H1 (cell line): ENCODE results near the gene SMIM29. TPM values are rescaled to one million over a fixed set of nuclear protein-coding genes. Genes with fewer than 3 reads are reported as not detected.
A peak's percentile ranks its signal among the peaks of the same experiment; 100 is the strongest.

Experiments used
- CTCF ChIA-PET: fragments of 300-600 bp; sonication (Branson Sonifier 250); formaldehyde crosslinking; loops from one replicate; lab custom pipeline; 2021; ENCODE audit not compliant: partially characterized antibody; lab: Charles Lee
- POLR2A ChIA-PET: fragments of 300-600 bp; sonication (Branson Sonifier 250); formaldehyde crosslinking; loops from one replicate; lab custom pipeline; 2021; ENCODE audit warnings: inconsistent platforms; ENCODE audit not compliant: partially characterized antibody; lab: Charles Lee
- DNase-seq, 2 experiments: peaks; one replicate each; pipeline versions ENCODE4 v3.0.0 to v3.0.0-alpha.2; 2010 to 2022; ENCODE audit warnings: low spot score in 2 of 2, low read depth in 1 of 2, mixed read lengths in 1 of 2
- FAIRE-seq: peaks from 2 replicates; lab custom pipeline; 2011; peaks lifted over from hg19 to GRCh38; lab: Jason Lieb, UNC
- H2AFZ ChIP-seq: 2 replicates; pipeline ENCODE4 v1.8.1; 2012; ENCODE audit warnings: low read length, inconsistent platforms
- H2AK5ac ChIP-seq: 2 replicates; pipeline ENCODE4 v1.6.1; 2013; ENCODE audit warnings: low read depth, low read length
- H2BK120ac ChIP-seq: replicated peaks from 2 replicates; pipeline ENCODE3; 2013; ENCODE audit warnings: low read depth, low read length, inconsistent platforms
- H2BK12ac ChIP-seq: 2 replicates; pipeline ENCODE4 v1.6.1; 2013; ENCODE audit warnings: low read depth, low read length
- H2BK15ac ChIP-seq: 2 replicates; pipeline ENCODE4 v1.6.1; 2013; ENCODE audit warnings: low read length
- H2BK20ac ChIP-seq: 2 replicates; pipeline ENCODE4 v1.6.1; 2013; ENCODE audit warnings: low read length
- H2BK5ac ChIP-seq: 2 replicates; pipeline ENCODE4 v1.6.1; 2013; ENCODE audit warnings: low read depth, low read length
- H3K14ac ChIP-seq: 2 replicates; pipeline ENCODE4 v1.6.1; 2013; ENCODE audit warnings: inconsistent platforms; ENCODE audit not compliant: insufficient read length
- H3K18ac ChIP-seq: 2 replicates; pipeline ENCODE4 v1.6.1; 2013; ENCODE audit warnings: low read length; ENCODE audit errors: extremely low read depth
- H3K23ac ChIP-seq: 2 replicates; pipeline ENCODE4 v1.6.1; 2013; ENCODE audit warnings: inconsistent platforms; ENCODE audit not compliant: insufficient read length
- H3K23me2 ChIP-seq: 2 replicates; pipeline ENCODE4 v1.6.1; 2013; ENCODE audit warnings: low read depth, low read length
- H3K27ac ChIP-seq: 2 replicates; pipeline ENCODE4 v1.6.1; 2011; ENCODE audit warnings: low read depth, low read length, inconsistent platforms
- H3K27me3 ChIP-seq, 4 experiments: replicated peaks in 1 of 4; 1 replicate in 1 of 4; 2 replicates in 3 of 4; pipeline versions ENCODE4 v1.6.1 to v1.8.1; 2011 to 2013; ENCODE audit warnings: low read length in 3 of 4, mild to moderate bottlenecking in 3 of 4, inconsistent platforms in 2 of 4, mixed read lengths in 2 of 4, moderate library complexity in 1 of 4; ENCODE audit not compliant: control insufficient read depth in 3 of 4, insufficient read depth in 3 of 4; ENCODE audit errors: extremely low read depth in 1 of 4
- H3K36me3 ChIP-seq, 4 experiments: 2 replicates each; pipeline versions ENCODE4 v1.6.1 to v1.8.1; 2011 to 2013; ENCODE audit warnings: mild to moderate bottlenecking in 4 of 4, low read length in 3 of 4, moderate library complexity in 2 of 4, control low read depth in 1 of 4, inconsistent platforms in 1 of 4; ENCODE audit not compliant: insufficient read depth in 4 of 4, control insufficient read depth in 2 of 4
- H3K4ac ChIP-seq: replicated peaks from 2 replicates; pipeline ENCODE3; 2013; ENCODE audit warnings: low read length, low read depth, mixed read lengths, inconsistent platforms; ENCODE audit not compliant: insufficient read length
- H3K4me1 ChIP-seq, 4 experiments: replicated peaks in 1 of 4; 1 replicate in 1 of 4; 2 replicates in 3 of 4; pipeline versions ENCODE4 v1.6.1 to v1.8.1; 2011 to 2013; ENCODE audit warnings: low read length in 3 of 4, inconsistent platforms in 2 of 4, mixed read lengths in 1 of 4; ENCODE audit not compliant: insufficient read depth in 4 of 4, control insufficient read depth in 3 of 4
- H3K4me2 ChIP-seq, 2 experiments: 2 replicates each; pipeline versions ENCODE4 v1.6.1 to v1.8.1; 2011 to 2013; ENCODE audit warnings: low read depth in 2 of 2, low read length in 2 of 2, control low read depth in 1 of 2, inconsistent platforms in 1 of 2, mild to moderate bottlenecking in 1 of 2; ENCODE audit not compliant: insufficient read depth in 1 of 2
- H3K4me3 ChIP-seq, 4 experiments: fragments of 200-600, 300-600 bp in 1 of 4; sonication (generic), shearing (Covaris generic), sonication (Bioruptor Twin) in 1 of 4; 2 replicates each; pipeline versions ENCODE4 v1.5.1 to v1.8.1; 2011 to 2016; ENCODE audit warnings: low read length in 4 of 4, low read depth in 3 of 4, control low read depth in 2 of 4, inconsistent platforms in 2 of 4, mild to moderate bottlenecking in 2 of 4, mixed read lengths in 1 of 4, moderate library complexity in 1 of 4; ENCODE audit not compliant: insufficient read depth in 2 of 4; ENCODE audit errors: extremely low read depth in 1 of 4
- H3K56ac ChIP-seq: replicated peaks from 2 replicates; pipeline ENCODE3; 2013; ENCODE audit warnings: low read depth, mild to moderate bottlenecking, mixed read lengths, low read length, inconsistent platforms; ENCODE audit not compliant: insufficient read length
- H3K79me1 ChIP-seq: 2 replicates; pipeline ENCODE4 v1.6.1; 2013; ENCODE audit warnings: low read depth, low read length, control low read depth
- H3K79me2 ChIP-seq, 2 experiments: 2 replicates each; pipeline versions ENCODE4 v1.6.1 to v1.8.1; 2012 to 2013; ENCODE audit warnings: low read length in 2 of 2, mild to moderate bottlenecking in 2 of 2, inconsistent platforms in 1 of 2; ENCODE audit not compliant: insufficient read depth in 2 of 2, control insufficient read depth in 1 of 2
- H3K9ac ChIP-seq, 4 experiments: replicated peaks in 1 of 4; 1 replicate in 1 of 4; 2 replicates in 3 of 4; pipeline versions ENCODE4 v1.6.1 to v1.8.1; 2011 to 2013; ENCODE audit warnings: low read depth in 3 of 4, low read length in 3 of 4, control low read depth in 2 of 4, mild to moderate bottlenecking in 2 of 4, moderate library complexity in 2 of 4, inconsistent platforms in 1 of 4; ENCODE audit errors: extremely low read depth in 1 of 4
- H3K9me3 ChIP-seq, 2 experiments: 2 replicates each; pipeline versions ENCODE4 v1.6.1 to v1.8.1; 2012 to 2013; ENCODE audit warnings: mild to moderate bottlenecking in 2 of 2, moderate library complexity in 2 of 2, control low read depth in 1 of 2, inconsistent platforms in 1 of 2, low read depth in 1 of 2, low read length in 1 of 2, mixed read lengths in 1 of 2; ENCODE audit not compliant: insufficient read depth in 2 of 2
- H4K20me1 ChIP-seq, 2 experiments: replicated peaks in 1 of 2; 2 replicates each; pipeline versions ENCODE3 to v1.8.1; 2011 to 2013; ENCODE audit warnings: inconsistent platforms in 2 of 2, low read length in 2 of 2, mild to moderate bottlenecking in 1 of 2; ENCODE audit not compliant: insufficient read depth in 2 of 2, control insufficient read depth in 1 of 2
- H4K5ac ChIP-seq: 2 replicates; pipeline ENCODE4 v1.6.1; 2013; ENCODE audit warnings: low read length, low read depth, mixed read lengths, inconsistent platforms; ENCODE audit not compliant: insufficient read length
- H4K8ac ChIP-seq: 2 replicates; pipeline ENCODE4 v1.8.0; 2013; ENCODE audit warnings: mild to moderate bottlenecking, moderate library complexity, low read length, inconsistent platforms; ENCODE audit not compliant: insufficient read depth; ENCODE audit errors: extremely low read depth
- H4K91ac ChIP-seq: replicated peaks from 2 replicates; pipeline ENCODE3; 2013; ENCODE audit warnings: low read length, mixed read lengths, inconsistent platforms; ENCODE audit not compliant: insufficient read length
- ASH2L ChIP-seq: fragments of 200-600, 300-600 bp; sonication (generic); IDR thresholded peaks from one replicate; pipeline ENCODE4 v1.7.1; 2017; ENCODE audit warnings: low read length
- ATF2 ChIP-seq: IDR thresholded peaks from 2 replicates; pipeline ENCODE4 v1.6.1; 2012; ENCODE audit warnings: low read length, inconsistent platforms
- JUN ChIP-seq: IDR thresholded peaks from 2 replicates; pipeline ENCODE4 v1.6.1; 2011; ENCODE audit warnings: low read depth, mild to moderate bottlenecking, improper control_type of control experiment, low read length
- POLR2A ChIP-seq, 2 experiments: IDR thresholded peaks; 1 replicate in 1 of 2; 2 replicates in 1 of 2; pipeline ENCODE4 v1.6.1; 2011; ENCODE audit warnings: low read depth in 2 of 2, low read length in 2 of 2, mild to moderate bottlenecking in 2 of 2; ENCODE audit errors: control extremely low read depth in 1 of 2
- POLR2AphosphoS5 ChIP-seq: IDR thresholded peaks from 2 replicates; pipeline ENCODE4 v1.6.1; 2011; ENCODE audit warnings: low read depth, low read length
- TAF1 ChIP-seq: IDR thresholded peaks from 2 replicates; pipeline ENCODE4 v1.6.1; 2011; ENCODE audit warnings: mild to moderate bottlenecking, low read depth, low read length
- WGBS, 2 experiments: shearing (Covaris generic) in 1 of 2; methylation state at CpG; one replicate each; pipeline versions ENCODE4 v1.1.6 to v1.1.7; 2013 to 2015; ENCODE audit warnings: low lambda C conversion rate in 2 of 2, mixed read lengths in 2 of 2, inconsistent platforms in 1 of 2, low coverage in 1 of 2, missing lambda C conversion rate in 1 of 2; ENCODE audit not compliant: insufficient replicate concordance in 2 of 2, insufficient coverage in 1 of 2, insufficient read length in 1 of 2; ENCODE audit errors: extremely low coverage in 1 of 2, missing lambda C conversion rate in 1 of 2; 5-methylcytosine and 5-hydroxymethylcytosine counted together
- polyA plus RNA-seq, 7 experiments: library from polyadenylated mRNA; depleted of rRNA in 3 of 7; stranded (reverse) in 5 of 7; unstranded in 2 of 7; fragments of >200 nt in 5 of 7; fragments of 200-250 nt in 2 of 7; gene quantifications; 1 replicate in 5 of 7; 2 replicates in 1 of 7; 4 replicates in 1 of 7; pipeline versions ENCODE4 v1.2.1 to v1.2.3, GENCODE V29; 2011 to 2013; ENCODE audit warnings: missing spikeins in 2 of 7, mixed read lengths in 2 of 7
- total RNA-seq: library from RNA; stranded (reverse); fragmentation: NEBNext Ultra II Directional; extraction: Animal tissue kit (Norgen Biotek cat#: 25700); gene quantifications from 2 replicates; pipeline ENCODE4 v1.2.1, GENCODE V29; 2021

SMIM29 gene
- total and polyA plus RNA-seq, 2 of the 8 experiments (the other 6 are each of a cell fraction or from before 2014, with no cell fraction given), result 7.0 to 22.4 TPM

GRCh38 chr6:34233867-34234266 lies 14.9 kb downstream of the SMIM29 start:
- Histone ChIP-seq H3K4me2 (peak overlapping the region; percentile 17 to 84; a peak in 2 of 4 replicates), H3K56ac (no peak overlapping the region), H3K14ac (no peak overlapping the region), H2BK5ac (peak overlapping the region; percentile 100), H3K9me3 (no peaks in the 10 kb centered on the region), H2BK20ac (peak overlapping the region; percentile 55; the same call in 1 of the 2 replicates), H3K4me1 (peaks cover 0 to 17% (median 12%) of the 10 kb centered on the region in 4 experiments; a peak in 6 of 7 replicates), H3K9ac (peak overlapping the region in 1 of 4 experiments; percentile 96; a peak in 4 of 7 replicates), H2AK5ac (peak overlapping the region; percentile 100), H2BK12ac (peak overlapping the region; percentile 90), H3K23me2 (peaks cover 12% of the 10 kb centered on the region), H4K91ac (peak overlapping the region; percentile 25), H3K4ac (no peak overlapping the region), H3K27me3 (no peaks in the 10 kb centered on the region), H2AFZ (no peak overlapping the region), H3K18ac (peak overlapping the region; percentile 73; the same call in 1 of the 2 replicates), H4K8ac (no peak overlapping the region), H3K23ac (no peak overlapping the region), H4K5ac (no peak overlapping the region), H4K20me1 (peaks cover 8% of the 10 kb centered on the region in 2 experiments), H2BK15ac (peak overlapping the region; percentile 46; the same call in 1 of the 2 replicates), H3K36me3 (peaks cover 0 to 5% (median 0%) of the 10 kb centered on the region in 4 experiments; a peak in 4 of 8 replicates), H3K27ac (peak overlapping the region; percentile 99; the same call in 1 of the 2 replicates), H2BK120ac (no peak overlapping the region), H3K4me3 (peak overlapping the region in 2 of 4 experiments; percentile 50 to 63; a peak in 1 of 8 replicates), H3K79me1 (no peaks in the 10 kb centered on the region; the same call in 1 of the 2 replicates), H3K79me2 (peaks cover 13 to 22% of the 10 kb centered on the region in 2 experiments)
- FAIRE-seq, result no peak
- ChIA-PET CTCF (interaction anchor here (1.8 to 4.1 kb wide), 3 partner anchors 10 to 71 kb away, joined by 7 to 29 read pairs (median 9); no protein-coding TSS in a partner anchor), POLR2A (interaction anchor here (0.9 to 9.0 kb wide), 17 partner anchors 10 to 298 kb away, joined by 3 to 191 read pairs (median 5); partner anchors contain the start of genes GRM4, NUDT3 and SMIM29)
- no peak for DNase-seq
- TF ChIP-seq ASH2L (no peak), TAF1 (0 out of 2 replicates have a peak, but pooled peaks have one; percentile 11), POLR2A (IDR thresholded peaks at IDR 0.05; ENCODE audit: control extremely low read depth in 1 of 2, low read depth in 2 of 2, low read length in 2 of 2) (peak in 1 of 2 experiments; percentile 48; a peak in 1 of 3 replicates), JUN (no peak), POLR2AphosphoS5 (peak; percentile 37), ATF2 (0 out of 2 replicates have a peak, but pooled peaks have one; percentile 11)
- 87% methylated on average over 7 of the region's 7 CpGs; no CpG with 5 or more reads in 1 of the 2 experiments for WGBS, 2 experiments
